ENCODE results near the gene PTPRH.
"Not testable (repeated sequence)": the region's sequence is repeated elsewhere in the genome, so short reads cannot be mapped to it uniquely, and the experiment has no call there.

PTPRH gene

DNA sequence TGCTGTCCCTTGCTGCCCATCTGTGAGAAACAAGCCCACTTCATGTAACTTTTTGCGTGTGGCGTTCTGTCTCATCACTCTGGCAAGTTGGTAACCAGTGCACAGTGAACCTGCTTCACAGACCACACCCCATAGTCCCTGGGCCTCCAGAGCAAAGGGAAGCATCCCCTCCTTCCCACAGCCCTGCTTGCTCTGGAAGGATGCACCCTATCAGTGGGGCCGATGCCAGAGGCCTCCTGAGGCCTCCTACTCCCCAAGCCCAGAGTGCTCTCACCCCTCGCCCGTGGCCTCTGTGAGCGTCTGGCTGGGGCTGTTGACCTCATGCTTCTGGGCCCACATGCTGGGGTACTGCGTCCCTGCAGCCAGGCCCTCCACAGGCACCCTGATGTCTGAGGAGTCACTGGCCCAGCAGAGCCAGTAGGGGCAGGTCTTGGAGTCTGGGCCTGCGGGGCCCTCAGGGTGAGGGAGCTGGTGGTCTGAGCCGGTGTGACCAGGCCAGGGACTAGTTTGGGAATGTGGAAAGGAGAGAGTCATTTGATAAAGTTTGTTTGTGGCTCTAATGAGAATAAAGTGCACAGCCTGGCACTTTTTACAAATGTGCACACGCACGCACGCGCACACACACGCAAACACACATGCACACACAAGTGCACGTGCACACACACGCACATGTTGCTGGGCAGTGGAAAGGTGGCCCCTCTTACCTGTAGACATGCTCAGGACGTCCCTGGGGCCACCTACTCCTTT lies 14.2 kb upstream of the PTPRH start:
- H3K27me3 ChIP-seq (ENCODE audit: insufficient read depth, low read length), result no peaks in the 10 kb centered on the region
- no peak overlapping the region for H3K4me3 ChIP-seq (ENCODE audit: low read depth, low read length)
- H2AFZ ChIP-seq (ENCODE audit: low read length, unreplicated experiment), result no peak overlapping the region
- no peaks in the 10 kb centered on the region for H3K36me3 ChIP-seq (ENCODE audit: insufficient read depth, low read length)
- H3K27ac ChIP-seq (ENCODE audit: low read depth, low read length), result no peak overlapping the region
- H3K4me1 ChIP-seq (ENCODE audit: control insufficient read depth, insufficient read depth, low read length, unreplicated experiment), result no peaks in the 10 kb centered on the region
- no peaks in the 10 kb centered on the region for H3K79me2 ChIP-seq (ENCODE audit: control insufficient read depth, insufficient read depth, low read length, unreplicated experiment)

DNA sequence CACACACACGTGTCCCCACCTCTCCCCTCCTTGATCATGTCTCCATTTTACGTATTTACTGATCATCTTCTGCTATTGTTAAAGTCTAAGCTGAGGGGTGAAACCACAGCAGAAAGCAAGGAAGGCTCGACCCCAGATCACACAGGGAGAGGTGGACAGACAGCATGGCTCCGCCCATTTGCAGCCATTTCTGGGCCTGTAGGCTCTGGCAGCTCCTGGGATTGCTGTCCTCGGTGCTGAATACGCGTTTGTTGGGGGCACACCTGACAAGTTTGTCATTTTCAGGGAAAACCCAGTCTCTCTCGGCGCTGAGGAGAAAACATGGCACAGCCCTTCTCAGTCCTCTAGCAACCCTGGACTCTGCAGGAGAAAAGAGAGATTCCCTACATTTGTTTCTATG lies 11.2 kb upstream of the PTPRH start:
- no peak overlapping the region for H3K4me3 ChIP-seq (ENCODE audit: low read depth, low read length)
- no peaks in the 10 kb centered on the region for H3K36me3 ChIP-seq (ENCODE audit: insufficient read depth, low read length)

GRCh38 chr19:55216461-55217198 lies 7.3 kb upstream of the PTPRH start:
- Histone ChIP-seq H3K4me1 (ENCODE audit: control insufficient read depth, insufficient read depth, low read length, unreplicated experiment) (no peaks in the 10 kb centered on the region), H3K27me3 (ENCODE audit: insufficient read depth, low read length) (no peaks in the 10 kb centered on the region), H3K4me3 (ENCODE audit: low read depth, low read length) (peak overlapping the region; percentile 68), H2AFZ (ENCODE audit: low read length, unreplicated experiment) (no peak overlapping the region), H3K36me3 (ENCODE audit: insufficient read depth, low read length) (no peaks in the 10 kb centered on the region), H3K79me2 (ENCODE audit: control insufficient read depth, insufficient read depth, low read length, unreplicated experiment) (no peaks in the 10 kb centered on the region), H3K27ac (ENCODE audit: low read depth, low read length) (peak overlapping the region; percentile 78)

More for the DNA sequence above, 11.2 kb upstream of the PTPRH start:
- Histone ChIP-seq H3K4me1 (ENCODE audit: control insufficient read depth, insufficient read depth, low read length, unreplicated experiment) (no peaks in the 10 kb centered on the region), H3K27me3 (ENCODE audit: insufficient read depth, low read length) (no peaks in the 10 kb centered on the region), H3K79me2 (ENCODE audit: control insufficient read depth, insufficient read depth, low read length, unreplicated experiment) (no peaks in the 10 kb centered on the region), H2AFZ (ENCODE audit: low read length, unreplicated experiment) (no peak overlapping the region), H3K27ac (ENCODE audit: low read depth, low read length) (no peak overlapping the region)

GRCh38 chr19:55213547-55213946 lies 4.2 kb upstream of the PTPRH start:
- Histone ChIP-seq H3K4me1 (ENCODE audit: control insufficient read depth, insufficient read depth, low read length, unreplicated experiment) (peaks cover 14% of the 10 kb centered on the region), H3K79me2 (ENCODE audit: control insufficient read depth, insufficient read depth, low read length, unreplicated experiment) (no peaks in the 10 kb centered on the region), H3K4me3 (ENCODE audit: low read depth, low read length) (no peak overlapping the region), H3K27me3 (ENCODE audit: insufficient read depth, low read length) (no peaks in the 10 kb centered on the region), H3K27ac (ENCODE audit: low read depth, low read length) (no peak overlapping the region), H2AFZ (ENCODE audit: low read length, unreplicated experiment) (no peak overlapping the region), H3K36me3 (ENCODE audit: insufficient read depth, low read length) (no peaks in the 10 kb centered on the region)

DNA sequence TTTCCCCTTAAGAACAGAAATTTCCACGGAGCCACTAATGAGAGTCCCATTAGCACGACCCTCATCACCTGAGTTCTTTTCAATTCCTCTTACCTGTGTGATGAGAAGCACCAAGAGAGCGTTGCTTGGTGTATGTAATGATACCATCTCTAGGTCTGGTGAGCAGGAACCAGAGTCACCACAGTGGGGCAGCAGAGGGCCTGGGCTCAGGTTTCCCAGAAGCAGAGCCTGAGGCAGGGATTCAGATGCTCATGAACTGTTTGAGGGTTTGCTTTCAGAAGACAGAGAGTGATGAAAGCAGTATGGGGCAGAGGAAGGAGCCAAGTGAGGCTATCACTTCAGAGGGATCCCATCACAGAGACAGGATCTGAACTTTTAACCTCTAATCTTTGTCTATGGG lies 3.1 kb upstream of the PTPRH start:
- Histone ChIP-seq H3K27me3 (ENCODE audit: insufficient read depth, low read length) (no peaks in the 10 kb centered on the region), H3K36me3 (ENCODE audit: insufficient read depth, low read length) (no peaks in the 10 kb centered on the region), H2AFZ (ENCODE audit: low read length, unreplicated experiment) (no peak overlapping the region), H3K4me3 (ENCODE audit: low read depth, low read length) (no peak overlapping the region), H3K27ac (ENCODE audit: low read depth, low read length) (no peak overlapping the region), H3K79me2 (ENCODE audit: control insufficient read depth, insufficient read depth, low read length, unreplicated experiment) (no peaks in the 10 kb centered on the region), H3K4me1 (ENCODE audit: control insufficient read depth, insufficient read depth, low read length, unreplicated experiment) (peaks cover 14% of the 10 kb centered on the region)

DNA sequence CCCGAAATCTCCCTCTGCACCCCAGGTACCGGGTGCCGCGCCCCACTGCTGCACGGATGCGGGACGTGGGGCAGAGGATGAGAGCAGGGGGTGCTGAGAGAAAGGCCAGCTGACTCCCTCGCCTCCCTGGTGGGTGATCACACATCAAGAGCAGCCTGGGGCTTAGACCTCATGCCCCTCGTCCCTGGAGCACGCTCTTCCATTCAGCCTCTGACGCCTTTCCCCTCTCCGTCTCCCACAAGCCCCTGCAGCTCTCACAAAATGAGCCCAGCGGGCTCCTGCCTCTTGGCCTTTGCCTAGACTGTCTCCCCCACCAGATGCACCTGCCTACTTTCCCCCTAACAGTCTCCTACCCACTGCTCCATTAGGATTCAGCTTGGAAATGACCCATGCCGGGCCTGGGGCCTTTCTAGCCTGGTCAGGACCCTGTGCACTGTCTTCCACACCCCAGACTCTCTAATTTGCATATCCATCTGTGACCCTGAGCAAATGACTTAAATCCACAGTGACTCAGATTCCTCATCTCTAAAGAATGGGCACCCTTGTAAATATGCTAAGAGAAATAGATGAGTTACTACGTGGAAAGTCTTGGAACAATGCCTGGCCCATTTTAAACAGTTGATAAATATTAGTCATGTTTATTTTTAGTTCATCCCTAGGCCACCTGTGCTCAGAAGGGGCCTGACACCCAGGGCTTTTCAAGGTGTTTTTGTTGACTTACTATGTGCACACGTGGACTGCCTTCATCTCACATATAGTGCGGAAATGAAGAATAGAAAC lies 582 bp upstream of the PTPRH start:
- no peak overlapping the region for H3K27ac ChIP-seq (ENCODE audit: low read depth, low read length)
- no peak overlapping the region for H2AFZ ChIP-seq (ENCODE audit: low read length, unreplicated experiment)
- no peaks in the 10 kb centered on the region for H3K36me3 ChIP-seq (ENCODE audit: insufficient read depth, low read length)
- no peaks in the 10 kb centered on the region for H3K79me2 ChIP-seq (ENCODE audit: control insufficient read depth, insufficient read depth, low read length, unreplicated experiment)
- H3K27me3 ChIP-seq (ENCODE audit: insufficient read depth, low read length), result no peaks in the 10 kb centered on the region
- peaks cover 23% of the 10 kb centered on the region for H3K4me1 ChIP-seq (ENCODE audit: control insufficient read depth, insufficient read depth, low read length, unreplicated experiment)
- H3K4me3 ChIP-seq (ENCODE audit: low read depth, low read length), result no peak overlapping the region

- no peak overlapping the region for H2AFZ ChIP-seq (ENCODE audit: low read length, unreplicated experiment)
- H3K36me3 ChIP-seq (ENCODE audit: insufficient read depth, low read length), result no peaks in the 10 kb centered on the region
- H3K4me3 ChIP-seq (ENCODE audit: low read depth, low read length), result peak overlapping the region; percentile 35
- peaks cover 23% of the 10 kb centered on the region for H3K4me1 ChIP-seq (ENCODE audit: control insufficient read depth, insufficient read depth, low read length, unreplicated experiment)
- H3K79me2 ChIP-seq (ENCODE audit: control insufficient read depth, insufficient read depth, low read length, unreplicated experiment), result no peaks in the 10 kb centered on the region
- peak overlapping the region; percentile 19; the same call in 1 of the 2 replicates for H3K27ac ChIP-seq (ENCODE audit: low read depth, low read length)
- H3K27me3 ChIP-seq (ENCODE audit: insufficient read depth, low read length), result no peaks in the 10 kb centered on the region
These were observed 2.4 kb downstream of the PTPRH start for GRCh38 chr19:55206664-55207500.

- not testable (repeated sequence) for H3K27me3 ChIP-seq (ENCODE audit: insufficient read depth, low read length); H3K27ac ChIP-seq (ENCODE audit: low read depth, low read length); H3K4me1 ChIP-seq (ENCODE audit: control insufficient read depth, insufficient read depth, low read length, unreplicated experiment); H3K4me3 ChIP-seq (ENCODE audit: low read depth, low read length); H3K36me3 ChIP-seq (ENCODE audit: insufficient read depth, low read length); H2AFZ ChIP-seq (ENCODE audit: low read length, unreplicated experiment); H3K79me2 ChIP-seq (ENCODE audit: control insufficient read depth, insufficient read depth, low read length, unreplicated experiment)
These were observed 7.1 kb downstream of the PTPRH start for GRCh38 chr19:55202199-55202598.

DNA sequence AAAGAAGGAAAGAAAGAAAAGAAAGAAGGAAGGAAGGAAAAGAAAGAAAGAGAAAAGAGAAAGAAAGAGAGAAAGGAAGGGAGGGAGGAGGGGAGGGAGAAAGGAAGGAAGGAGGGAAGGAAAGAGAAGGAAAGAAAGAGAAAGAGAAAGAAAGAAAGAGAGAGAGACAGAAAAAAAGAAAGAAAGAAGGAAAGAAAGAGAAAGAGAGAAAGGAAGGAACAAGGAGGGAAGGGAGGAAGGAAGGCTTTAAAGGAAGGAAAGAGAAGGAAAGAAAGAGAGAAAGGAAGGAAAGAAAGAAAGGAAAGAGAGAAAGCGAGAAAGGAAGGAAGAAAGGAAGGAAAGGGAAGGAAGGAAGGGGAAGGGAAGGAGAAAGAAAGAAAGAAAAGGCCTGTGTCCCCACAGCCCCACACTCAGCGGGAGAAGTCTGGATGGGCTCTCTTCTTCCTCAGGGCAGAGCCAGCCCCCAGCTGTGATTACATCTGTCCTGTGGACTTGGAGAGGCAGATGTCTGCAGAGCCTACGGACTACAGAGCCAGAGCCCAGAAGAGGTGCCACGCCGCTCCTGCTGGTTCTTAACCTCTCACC lies 9.6 kb downstream of the PTPRH start:
- H3K4me3 ChIP-seq (ENCODE audit: low read depth, low read length), result no peak overlapping the region
- H3K27ac ChIP-seq (ENCODE audit: low read depth, low read length), result no peak overlapping the region
- no peaks in the 10 kb centered on the region for H3K79me2 ChIP-seq (ENCODE audit: control insufficient read depth, insufficient read depth, low read length, unreplicated experiment)
- no peaks in the 10 kb centered on the region for H3K4me1 ChIP-seq (ENCODE audit: control insufficient read depth, insufficient read depth, low read length, unreplicated experiment)
- no peaks in the 10 kb centered on the region for H3K27me3 ChIP-seq (ENCODE audit: insufficient read depth, low read length)
- no peak overlapping the region for H2AFZ ChIP-seq (ENCODE audit: low read length, unreplicated experiment)
- H3K36me3 ChIP-seq (ENCODE audit: insufficient read depth, low read length), result no peaks in the 10 kb centered on the region

DNA sequence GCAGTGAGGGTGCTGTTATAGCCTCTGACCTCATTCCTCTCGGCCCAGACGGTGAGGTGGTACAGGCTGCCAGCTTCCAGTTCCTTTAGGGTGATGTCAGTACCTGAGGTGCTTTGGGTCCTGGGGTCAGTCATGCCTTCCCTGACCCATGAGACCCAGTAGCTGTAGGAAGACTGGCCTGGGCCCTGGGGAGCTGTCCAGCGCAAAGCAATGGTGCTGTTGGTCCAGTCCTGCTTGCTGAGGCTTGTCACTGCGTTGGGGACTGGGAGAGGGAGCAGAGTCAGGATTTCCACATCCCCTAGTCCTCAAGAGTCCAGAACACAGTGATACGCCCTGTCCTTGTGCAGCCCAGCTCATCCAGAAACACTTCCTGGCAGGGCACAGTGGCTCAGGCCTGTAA lies 10.7 kb downstream of the PTPRH start:
- H3K36me3 ChIP-seq (ENCODE audit: insufficient read depth, low read length), result no peaks in the 10 kb centered on the region
- H3K4me1 ChIP-seq (ENCODE audit: control insufficient read depth, insufficient read depth, low read length, unreplicated experiment), result no peaks in the 10 kb centered on the region
- no peak overlapping the region for H3K4me3 ChIP-seq (ENCODE audit: low read depth, low read length)
- no peaks in the 10 kb centered on the region for H3K27me3 ChIP-seq (ENCODE audit: insufficient read depth, low read length)
- no peaks in the 10 kb centered on the region for H3K79me2 ChIP-seq (ENCODE audit: control insufficient read depth, insufficient read depth, low read length, unreplicated experiment)
- no peak overlapping the region for H2AFZ ChIP-seq (ENCODE audit: low read length, unreplicated experiment)
- H3K27ac ChIP-seq (ENCODE audit: low read depth, low read length), result no peak overlapping the region
